Activated CD4-positive, alpha-beta T cell treated with anti-CD3 and anti-CD28 coated beads, Interleukin-2, amount 10 ng/mL, durations not matched to agents 7 days and 5 days (primary cell): ENCODE results near the gene PHC1. TPM values are rescaled to one million over a fixed set of nuclear protein-coding genes. Genes with fewer than 3 reads are reported as not detected.

Experiments used
- CTCF ChIA-PET: fragments of 350-600 bp; sonication (Branson Sonifier 250); formaldehyde crosslinking; loops from one replicate; lab custom pipeline; 2021; ENCODE audit warnings: antibody characterized with exemption; lab: Charles Lee
- POLR2A ChIA-PET: fragments of 350-600 bp; sonication (Branson Sonifier 250); formaldehyde crosslinking; loops from one replicate; lab custom pipeline; 2021; ENCODE audit warnings: antibody characterized with exemption; lab: Charles Lee
- DNase-seq: peaks from one replicate; pipeline ENCODE4 v3.0.0-alpha.2; 2020
- H3K27ac Mint-ChIP-seq: one replicate; pipeline ENCODE4 v1.8.0; 2021; ENCODE audit warnings: mild to moderate bottlenecking, moderate library complexity, mixed read lengths
- H3K27me3 Mint-ChIP-seq: one replicate; pipeline ENCODE4 v1.8.0; 2021; ENCODE audit warnings: mixed read lengths
- H3K36me3 Mint-ChIP-seq: one replicate; pipeline ENCODE4 v1.8.0; 2021; ENCODE audit warnings: low read depth, mixed read lengths
- H3K4me1 Mint-ChIP-seq: one replicate; pipeline ENCODE4 v1.8.0; 2021; ENCODE audit warnings: mixed read lengths
- H3K4me3 Mint-ChIP-seq: one replicate; pipeline ENCODE4 v1.8.0; 2021; ENCODE audit warnings: mild to moderate bottlenecking, moderate library complexity, mixed read lengths
- H3K9me3 Mint-ChIP-seq: one replicate; pipeline ENCODE4 v1.8.0; 2021; ENCODE audit warnings: mixed read lengths
- total RNA-seq, 2 experiments: library from RNA; stranded (reverse); gene quantifications; one replicate each; pipeline ENCODE4 v1.2.3, GENCODE V29; 2021

PHC1 gene
- total RNA-seq, 2 experiments from 2014 or later = 25.0 TPM

DNA sequence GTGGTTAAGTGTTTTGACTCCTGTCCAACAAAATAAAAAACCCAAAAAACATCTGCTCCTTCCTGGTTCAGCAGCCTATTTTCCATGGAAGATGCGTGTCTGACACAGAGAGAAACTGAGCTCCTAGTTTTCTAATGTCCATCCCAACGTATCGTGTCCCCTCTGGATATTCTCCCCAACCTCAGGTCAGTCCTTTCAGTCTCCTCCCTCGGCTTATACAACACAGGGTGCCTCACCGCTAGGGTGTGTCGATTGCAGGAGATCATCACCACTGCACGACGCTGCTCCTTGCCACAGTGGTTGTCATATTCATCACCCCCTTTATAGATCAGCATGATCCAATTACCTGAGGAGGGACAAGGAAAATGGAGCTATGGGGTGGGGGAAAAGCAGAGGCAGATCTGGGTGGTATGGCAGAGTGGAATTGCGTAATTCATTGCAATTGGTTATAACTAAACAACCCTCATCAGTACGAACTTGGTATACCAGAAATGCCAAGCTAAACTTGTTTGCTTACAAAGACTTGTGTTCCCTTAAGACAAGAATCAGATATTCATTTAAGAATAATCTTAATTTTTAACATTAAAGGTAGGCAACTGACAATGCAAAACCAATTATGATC lies 29.4 kb downstream of the PHC1 start:
- POLR2A ChIA-PET = no interaction called here
- H3K27ac Mint-ChIP-seq = no peak overlapping the region
- no peak overlapping the region for H3K4me3 Mint-ChIP-seq
- no peaks in the 10 kb centered on the region for H3K9me3 Mint-ChIP-seq
- H3K36me3 Mint-ChIP-seq = peaks cover 48% of the 10 kb centered on the region
- no peaks in the 10 kb centered on the region for H3K27me3 Mint-ChIP-seq
- CTCF ChIA-PET = no interaction called here
- no peak for DNase-seq
- H3K4me1 Mint-ChIP-seq = peaks cover 26% of the 10 kb centered on the region

DNA sequence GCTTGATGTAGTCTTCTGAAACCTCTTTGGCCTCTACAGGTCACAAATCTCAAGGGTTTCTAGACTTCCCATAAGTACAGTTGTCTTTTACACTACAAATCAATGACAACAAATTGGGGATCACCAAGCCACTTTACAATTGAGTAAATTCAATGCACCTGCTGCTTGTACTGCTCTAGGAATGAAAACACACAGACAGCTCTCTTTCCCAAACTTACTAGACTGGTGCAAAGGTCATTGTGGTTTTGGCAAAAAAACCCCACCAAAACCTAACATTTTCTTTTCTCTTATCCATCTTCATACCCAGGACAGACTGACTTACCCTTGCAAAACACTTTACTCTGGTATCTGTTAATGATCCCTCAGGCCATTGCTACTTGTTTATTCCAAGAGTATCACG lies 32.4 kb downstream of the PHC1 start:
- CTCF ChIA-PET = no interaction called here
- POLR2A ChIA-PET = no interaction called here
- H3K4me1 Mint-ChIP-seq = peaks cover 38% of the 10 kb centered on the region

GRCh38 chr12:8947737-8948136 lies 33.4 kb downstream of the PHC1 start:
- Mint-ChIP-seq H3K27ac (no peak overlapping the region), H3K9me3 (peaks cover 3% of the 10 kb centered on the region), H3K36me3 (peaks cover 40% of the 10 kb centered on the region), H3K4me3 (peak overlapping the region; percentile 99), H3K27me3 (no peaks in the 10 kb centered on the region), H3K4me1 (peaks cover 47% of the 10 kb centered on the region)
- no peak for DNase-seq
- ChIA-PET CTCF (interaction anchor here (0.6 to 3.9 kb wide), 3 partner anchors 9 to 90 kb away, joined by 3 to 19 read pairs (median 3); no protein-coding TSS in a partner anchor), POLR2A (no interaction called here)

More for the DNA sequence above, 32.4 kb downstream of the PHC1 start:
- Mint-ChIP-seq H3K9me3 (no peaks in the 10 kb centered on the region), H3K36me3 (peaks cover 41% of the 10 kb centered on the region), H3K4me3 (peak overlapping the region; percentile 99), H3K27me3 (no peaks in the 10 kb centered on the region), H3K27ac (no peak overlapping the region)
- DNase-seq = no peak

DNA sequence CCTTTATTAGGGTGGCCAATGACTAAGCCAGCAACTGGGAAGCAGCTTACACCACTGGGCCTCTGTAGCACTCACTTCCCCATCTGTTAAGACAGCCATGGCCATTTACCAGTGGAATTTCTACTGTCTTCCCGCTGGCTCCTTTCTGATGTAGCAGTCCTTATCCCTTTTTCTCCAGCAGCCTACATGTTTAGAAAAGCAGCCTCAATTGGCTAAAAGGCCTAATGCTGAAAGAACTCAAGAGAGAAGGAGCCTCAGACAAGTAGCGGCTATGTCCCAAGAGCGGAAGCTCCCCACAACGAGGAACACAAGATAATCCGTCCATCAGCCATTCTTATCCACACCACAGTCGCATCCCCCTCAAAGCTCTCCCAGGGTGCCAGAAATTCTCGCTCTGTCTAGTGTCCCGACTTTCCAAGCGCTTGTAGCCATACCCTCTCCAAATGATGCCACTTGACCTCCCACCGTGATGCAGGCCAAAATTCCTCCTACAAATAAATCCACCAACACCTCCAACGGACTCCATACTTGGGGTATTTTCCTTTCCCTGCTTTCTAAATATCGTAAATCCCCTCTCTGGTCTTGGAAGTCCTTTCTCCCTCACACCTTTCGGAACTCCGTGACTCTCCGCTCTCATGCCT lies 34.5 kb downstream of the PHC1 start:
- peak overlapping the region; percentile 99 for H3K4me3 Mint-ChIP-seq
- DNase-seq = peak; percentile 12
- CTCF ChIA-PET = interaction anchor here (0.7 to 3.9 kb wide), 8 partner anchors 10 to 247 kb away, joined by 3 to 19 read pairs (median 3); partner anchors contain the start of gene PHC1

DNA sequence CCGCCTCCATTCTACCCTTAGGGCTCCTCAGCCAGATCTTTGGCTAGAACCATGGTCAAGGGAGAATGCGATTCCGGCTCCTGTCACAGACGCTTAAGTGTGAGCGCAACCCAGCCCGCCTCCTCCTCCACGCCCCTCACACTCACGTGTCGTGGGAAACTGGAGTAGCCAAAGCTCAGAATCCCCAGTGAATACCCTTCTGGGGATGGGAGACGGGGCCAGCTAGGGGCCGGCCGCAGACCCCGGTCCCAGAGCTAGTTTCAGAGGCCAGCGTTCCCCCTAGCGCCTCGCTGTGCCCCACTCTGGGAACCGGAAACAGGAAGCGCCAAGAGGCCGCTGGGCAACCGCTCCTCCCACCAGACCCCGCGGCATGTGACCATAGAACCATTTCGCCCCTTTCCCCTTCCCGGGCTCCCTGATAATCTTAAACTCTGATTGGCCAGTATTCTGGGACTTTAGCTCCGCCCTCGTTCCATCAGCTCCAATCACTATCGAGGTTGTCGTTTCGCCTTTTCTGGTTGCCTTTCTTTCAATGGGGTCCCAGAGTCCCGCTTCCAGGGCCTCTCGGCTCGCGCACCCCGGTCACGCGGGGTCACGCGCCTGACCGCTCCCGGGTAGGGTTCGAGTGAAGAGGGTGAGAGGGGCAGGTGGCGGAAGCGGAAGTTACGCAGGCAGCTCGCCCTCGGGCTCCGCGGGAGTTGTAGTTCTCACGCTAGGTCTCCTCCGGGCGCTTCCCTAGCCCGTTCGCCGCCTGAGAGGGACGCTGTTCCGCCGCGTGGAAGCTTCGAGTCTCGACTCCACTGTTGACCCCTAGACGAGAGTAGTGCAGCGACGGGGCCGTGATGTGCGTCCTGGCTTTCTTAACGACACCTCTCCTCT lies 35.3 kb downstream of the PHC1 start, which contains the start of gene M6PR:
Gene M6PR, minus strand, starts transcription at position 304 of the 879 bp plus-strand sequence. CDS start 3,241 bp downstream, outside the sequence.
- Mint-ChIP-seq H3K27ac (peak within 1 kb of the TSS; percentile 92), H3K4me1 (peaks cover 65% of the 10 kb centered on the region), H3K36me3 (peaks cover 44% of the 10 kb centered on the region), H3K4me3 (peak within 1 kb of the TSS; percentile 99), H3K27me3 (no peaks in the 10 kb centered on the region), H3K9me3 (peaks cover 16% of the 10 kb centered on the region)
- DNase-seq = peak; percentile 93
- POLR2A ChIA-PET = interaction anchor here (1.0 kb wide), 1 partner anchor 305 kb away, joined by 4 read pairs; no protein-coding TSS in a partner anchor
- CTCF ChIA-PET = interaction anchor here (0.7 to 3.9 kb wide), 10 partner anchors 18 to 248 kb away, joined by 3 to 19 read pairs (median 3); partner anchors contain the start of gene PHC1

More for the DNA sequence above, 34.5 kb downstream of the PHC1 start:
- POLR2A ChIA-PET = interaction anchor here (1.0 kb wide), 1 partner anchor 304 kb away, joined by 4 read pairs; no protein-coding TSS in a partner anchor
- Mint-ChIP-seq H3K27ac (peak overlapping the region; percentile 92), H3K9me3 (peaks cover 12% of the 10 kb centered on the region), H3K27me3 (no peaks in the 10 kb centered on the region), H3K36me3 (peaks cover 43% of the 10 kb centered on the region), H3K4me1 (peaks cover 58% of the 10 kb centered on the region)

DNA sequence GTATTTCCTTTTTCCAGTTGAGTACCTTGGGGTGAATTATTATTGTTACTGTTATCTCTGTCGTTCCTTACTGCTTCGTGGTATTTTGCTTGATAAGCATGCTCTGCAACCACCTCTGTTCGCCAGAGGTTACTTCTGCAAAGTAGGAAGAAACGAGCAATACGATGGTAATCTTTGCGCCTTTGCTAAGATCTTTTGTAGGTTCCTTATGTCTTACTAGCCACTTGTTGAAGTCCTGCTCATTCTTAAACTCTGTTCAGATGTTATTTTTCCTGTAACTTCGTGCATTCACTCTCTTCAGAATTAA lies 35.9 kb downstream of the PHC1 start:
- Mint-ChIP-seq H3K36me3 (peaks cover 42% of the 10 kb centered on the region), H3K4me1 (peaks cover 67% of the 10 kb centered on the region), H3K4me3 (peak overlapping the region; percentile 99), H3K27me3 (no peaks in the 10 kb centered on the region), H3K27ac (peak overlapping the region; percentile 92), H3K9me3 (peaks cover 16% of the 10 kb centered on the region)
- no peak for DNase-seq
- POLR2A ChIA-PET = no interaction called here
- CTCF ChIA-PET = interaction anchor here (0.9 to 3.9 kb wide), 7 partner anchors 11 to 99 kb away, joined by 3 to 19 read pairs (median 4); no protein-coding TSS in a partner anchor

DNA sequence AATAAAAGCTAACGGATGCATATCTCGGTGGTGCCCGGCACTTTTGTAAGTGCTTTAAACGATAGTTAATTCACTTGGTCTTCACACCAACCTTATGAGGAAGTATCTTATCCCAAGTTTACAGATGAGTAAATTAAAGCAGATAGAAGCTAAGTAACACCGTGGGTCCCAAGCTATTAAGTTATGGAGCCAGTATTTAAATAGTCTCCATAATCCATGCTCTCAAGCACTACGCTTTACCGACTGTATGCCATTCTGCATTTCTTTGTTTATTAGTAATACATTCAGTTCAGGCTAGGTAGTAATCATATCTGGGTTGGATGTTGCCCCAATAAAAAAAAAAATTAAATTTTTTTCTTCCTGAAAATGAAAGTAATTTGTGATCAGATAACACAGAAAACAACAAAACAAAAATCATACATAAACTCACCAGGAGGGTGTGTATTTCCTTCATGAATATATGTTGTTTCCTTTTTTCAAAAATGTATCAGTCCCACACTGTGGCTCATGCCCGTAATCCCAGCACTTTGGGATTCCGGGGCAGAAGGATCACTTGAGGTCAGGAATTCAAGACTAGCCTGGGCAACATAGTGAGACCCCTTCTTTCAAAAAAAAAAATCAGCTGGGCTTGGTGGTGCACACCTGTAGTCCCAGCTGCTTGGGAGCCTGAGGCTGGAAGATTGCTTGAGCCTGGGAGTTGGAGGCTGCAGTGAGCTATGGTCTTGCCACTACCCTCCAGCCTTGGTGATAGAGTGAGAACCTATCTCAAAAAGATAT lies 36.6 kb downstream of the PHC1 start:
- Mint-ChIP-seq H3K4me1 (peaks cover 66% of the 10 kb centered on the region), H3K4me3 (peak overlapping the region; percentile 99), H3K9me3 (peaks cover 16% of the 10 kb centered on the region), H3K27me3 (no peaks in the 10 kb centered on the region), H3K27ac (peak overlapping the region; percentile 92), H3K36me3 (peaks cover 46% of the 10 kb centered on the region)
- CTCF ChIA-PET = interaction anchor here (0.7 to 3.9 kb wide), 4 partner anchors 10 to 144 kb away, joined by 3 to 19 read pairs (median 6); no protein-coding TSS in a partner anchor
- DNase-seq = peak; percentile 22
- POLR2A ChIA-PET = no interaction called here

GRCh38 chr12:8951744-8952143 lies 37.4 kb downstream of the PHC1 start:
- Mint-ChIP-seq H3K9me3 (peaks cover 16% of the 10 kb centered on the region), H3K27me3 (no peaks in the 10 kb centered on the region), H3K27ac (peak overlapping the region; percentile 92), H3K36me3 (peaks cover 51% of the 10 kb centered on the region), H3K4me3 (peak overlapping the region; percentile 99), H3K4me1 (peaks cover 58% of the 10 kb centered on the region)
- ChIA-PET POLR2A (interaction anchor here (0.6 kb wide), 1 partner anchor 731 kb away, joined by 6 read pairs; no protein-coding TSS in a partner anchor), CTCF (interaction anchor here (0.7 to 3.9 kb wide), 3 partner anchors 48 to 143 kb away, joined by 3 to 19 read pairs (median 5); no protein-coding TSS in a partner anchor)
- DNase-seq = peak; percentile 29

GRCh38 chr12:8953773-8954402 lies 39.6 kb downstream of the PHC1 start:
- Mint-ChIP-seq H3K4me3 (peak overlapping the region; percentile 33), H3K4me1 (peaks cover 39% of the 10 kb centered on the region), H3K9me3 (peaks cover 19% of the 10 kb centered on the region), H3K27me3 (no peaks in the 10 kb centered on the region), H3K36me3 (peaks cover 56% of the 10 kb centered on the region), H3K27ac (peak overlapping the region; percentile 82)
- ChIA-PET CTCF (no interaction called here), POLR2A (no interaction called here)
- peak; percentile 36 for DNase-seq

DNA sequence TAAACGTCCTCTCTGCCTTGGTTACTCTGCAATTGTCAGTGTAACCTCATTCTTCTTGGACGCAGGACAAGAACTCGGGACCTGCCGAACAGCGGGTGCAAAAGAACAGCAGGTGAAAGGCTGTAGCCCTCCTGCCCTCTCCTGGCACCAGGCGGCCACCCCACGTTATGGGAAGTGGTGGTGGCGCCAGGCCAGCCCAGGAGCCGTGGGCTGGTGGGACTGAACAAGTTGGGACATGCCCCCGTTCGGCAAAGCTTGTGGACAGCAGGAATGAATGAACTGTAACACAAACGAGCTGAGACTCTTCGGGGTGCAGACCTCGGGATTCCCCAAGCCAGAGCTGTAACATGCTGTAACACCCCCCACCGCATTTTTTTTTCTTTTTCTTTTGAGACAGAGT lies 41.8 kb downstream of the PHC1 start:
- Mint-ChIP-seq H3K36me3 (peaks cover 62% of the 10 kb centered on the region), H3K4me3 (no peak overlapping the region), H3K4me1 (peaks cover 47% of the 10 kb centered on the region), H3K9me3 (peaks cover 19% of the 10 kb centered on the region), H3K27me3 (no peaks in the 10 kb centered on the region), H3K27ac (no peak overlapping the region)
- DNase-seq = no peak
- CTCF ChIA-PET = interaction anchor here (0.9 kb wide), 1 partner anchor 8 kb away, joined by 3 read pairs; no protein-coding TSS in a partner anchor
- POLR2A ChIA-PET = interaction anchor here (0.6 kb wide), 1 partner anchor 314 kb away, joined by 3 read pairs; no protein-coding TSS in a partner anchor

DNA sequence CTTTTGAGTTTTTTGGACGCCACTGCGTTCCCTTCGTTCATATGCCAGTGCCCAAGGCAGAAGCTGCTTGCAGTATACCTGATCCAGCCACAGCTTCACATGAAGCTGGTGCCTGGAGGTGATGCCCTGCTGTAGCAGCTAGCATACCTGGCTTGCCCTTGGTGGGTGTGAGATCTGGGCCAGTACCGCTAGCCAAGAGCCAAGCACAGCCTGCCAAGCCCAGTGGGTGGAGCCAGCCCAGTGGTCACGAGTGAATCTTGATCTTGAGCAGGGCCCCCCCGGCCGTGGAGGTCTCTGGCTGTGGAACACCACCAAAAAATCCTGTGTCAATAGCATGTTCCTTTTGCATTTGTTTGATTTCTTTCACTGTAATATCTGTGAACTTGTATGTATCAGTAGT lies 42.5 kb downstream of the PHC1 start:
- no peaks in the 10 kb centered on the region for H3K27me3 Mint-ChIP-seq
- POLR2A ChIA-PET = no interaction called here
- H3K4me1 Mint-ChIP-seq = peaks cover 42% of the 10 kb centered on the region
- peaks cover 19% of the 10 kb centered on the region for H3K9me3 Mint-ChIP-seq
- CTCF ChIA-PET = interaction anchor here (0.9 kb wide), 1 partner anchor 9 kb away, joined by 3 read pairs; no protein-coding TSS in a partner anchor
- no peak overlapping the region for H3K27ac Mint-ChIP-seq
- H3K36me3 Mint-ChIP-seq = peaks cover 63% of the 10 kb centered on the region
- H3K4me3 Mint-ChIP-seq = no peak overlapping the region
- DNase-seq = no peak
